Measurements from ENCODE around the gene RITA1.

RITA1 gene

GRCh38 chr12:113232840-113233585 is 47.5 kb downstream of the RITA1 start:
- Mint-ChIP-seq H3K9me3 (no peaks in the 10 kb centered on the region), H3K27ac (peak overlapping the region; percentile 82), H3K27me3 (no peaks in the 10 kb centered on the region), H3K4me3 (peak overlapping the region; percentile 66), H3K4me1 (ENCODE audit: low read depth) (peaks cover 71% of the 10 kb centered on the region), H3K36me3 (ENCODE audit: low read depth) (peaks cover 50% of the 10 kb centered on the region)

- H3K4me1 Mint-ChIP-seq (ENCODE audit: low read depth), result peaks cover 66% of the 10 kb centered on the region
- H3K27me3 Mint-ChIP-seq, result no peaks in the 10 kb centered on the region
- peaks cover 42% of the 10 kb centered on the region for H3K36me3 Mint-ChIP-seq (ENCODE audit: low read depth)
- H3K9me3 Mint-ChIP-seq, result no peaks in the 10 kb centered on the region
- no peak overlapping the region for H3K4me3 Mint-ChIP-seq
- no peak overlapping the region for H3K27ac Mint-ChIP-seq
Measured at GRCh38 chr12:113233967-113234366, 48.4 kb downstream of the RITA1 start.

GRCh38 chr12:113234483-113234882 is 49.0 kb downstream of the RITA1 start:
- Mint-ChIP-seq H3K36me3 (ENCODE audit: low read depth) (peaks cover 46% of the 10 kb centered on the region), H3K9me3 (no peaks in the 10 kb centered on the region), H3K4me1 (ENCODE audit: low read depth) (peaks cover 65% of the 10 kb centered on the region), H3K4me3 (no peak overlapping the region), H3K27me3 (no peaks in the 10 kb centered on the region), H3K27ac (no peak overlapping the region)

DNA sequence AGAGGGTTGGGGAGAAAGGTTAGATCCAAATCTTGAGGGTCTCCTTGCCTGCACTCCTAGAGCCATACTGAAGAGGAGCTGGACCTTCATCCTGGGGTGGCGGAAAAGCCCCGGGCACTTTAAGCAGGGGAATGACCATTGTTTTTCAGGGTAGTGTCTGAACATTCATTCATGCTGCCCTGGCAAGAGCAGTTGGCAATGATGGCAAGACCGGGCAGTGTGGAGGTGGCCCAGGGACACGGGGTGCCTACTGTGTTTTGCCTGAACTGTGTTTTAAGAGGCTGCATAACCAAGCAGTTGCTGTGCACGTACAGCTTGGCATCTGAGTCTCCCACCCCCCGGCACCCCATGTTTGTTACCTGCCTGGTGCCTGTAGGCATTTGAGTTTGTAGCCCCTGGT is 50.5 kb downstream of the RITA1 start:
- Mint-ChIP-seq H3K9me3 (no peaks in the 10 kb centered on the region), H3K4me3 (no peak overlapping the region), H3K36me3 (ENCODE audit: low read depth) (peaks cover 41% of the 10 kb centered on the region), H3K27ac (peak overlapping the region; percentile 0), H3K27me3 (no peaks in the 10 kb centered on the region), H3K4me1 (ENCODE audit: low read depth) (peaks cover 57% of the 10 kb centered on the region)

- H3K36me3 Mint-ChIP-seq (ENCODE audit: low read depth), result peaks cover 39% of the 10 kb centered on the region
- H3K9me3 Mint-ChIP-seq, result no peaks in the 10 kb centered on the region
- H3K27ac Mint-ChIP-seq, result no peak overlapping the region
- no peaks in the 10 kb centered on the region for H3K27me3 Mint-ChIP-seq
- no peak overlapping the region for H3K4me3 Mint-ChIP-seq
- H3K4me1 Mint-ChIP-seq (ENCODE audit: low read depth), result peaks cover 50% of the 10 kb centered on the region
Measured at GRCh38 chr12:113236539-113237399, 51.2 kb downstream of the RITA1 start.

- no peaks in the 10 kb centered on the region for H3K9me3 Mint-ChIP-seq
- peaks cover 41% of the 10 kb centered on the region for H3K4me1 Mint-ChIP-seq (ENCODE audit: low read depth)
- no peak overlapping the region for H3K27ac Mint-ChIP-seq
- H3K27me3 Mint-ChIP-seq, result no peaks in the 10 kb centered on the region
- H3K36me3 Mint-ChIP-seq (ENCODE audit: low read depth), result peaks cover 40% of the 10 kb centered on the region
- H3K4me3 Mint-ChIP-seq, result no peak overlapping the region
Measured at GRCh38 chr12:113237748-113238147, 52.2 kb downstream of the RITA1 start.

- peaks cover 35% of the 10 kb centered on the region for H3K4me1 Mint-ChIP-seq (ENCODE audit: low read depth)
- no peak overlapping the region for H3K4me3 Mint-ChIP-seq
- no peaks in the 10 kb centered on the region for H3K27me3 Mint-ChIP-seq
- H3K36me3 Mint-ChIP-seq (ENCODE audit: low read depth), result peaks cover 37% of the 10 kb centered on the region
- H3K27ac Mint-ChIP-seq, result no peak overlapping the region
- H3K9me3 Mint-ChIP-seq, result no peaks in the 10 kb centered on the region
Measured at GRCh38 chr12:113238309-113238708, 52.8 kb downstream of the RITA1 start.

DNA sequence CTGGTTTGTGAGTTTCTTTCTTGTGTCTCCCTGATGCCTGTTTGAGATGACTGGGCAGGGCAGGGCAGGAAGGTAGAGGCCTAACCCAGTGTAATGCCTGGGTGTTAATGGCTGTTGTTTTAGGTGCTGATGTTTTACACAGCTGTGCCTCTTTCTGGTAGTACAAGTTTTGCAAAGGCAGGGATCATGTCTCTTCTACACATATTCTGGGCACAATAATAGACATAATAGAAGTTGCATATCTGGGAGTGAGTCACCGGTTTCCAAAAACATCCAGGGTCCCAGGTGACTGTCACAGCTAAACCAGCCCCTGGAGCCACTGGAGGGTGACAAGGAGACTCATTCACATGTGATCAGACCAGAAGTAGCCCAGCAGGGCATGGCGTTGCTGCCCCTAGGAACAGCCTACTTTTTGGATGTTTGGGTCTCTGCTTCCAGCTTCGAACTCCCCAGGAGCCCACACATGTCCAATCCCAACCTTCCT is 53.8 kb downstream of the RITA1 start:
- Mint-ChIP-seq H3K27ac (no peak overlapping the region), H3K27me3 (no peaks in the 10 kb centered on the region), H3K4me1 (ENCODE audit: low read depth) (peaks cover 25% of the 10 kb centered on the region), H3K9me3 (no peaks in the 10 kb centered on the region), H3K36me3 (ENCODE audit: low read depth) (peaks cover 38% of the 10 kb centered on the region), H3K4me3 (no peak overlapping the region)

GRCh38 chr12:113239811-113240331 is 54.4 kb downstream of the RITA1 start:
- peaks cover 42% of the 10 kb centered on the region for H3K36me3 Mint-ChIP-seq (ENCODE audit: low read depth)
- no peaks in the 10 kb centered on the region for H3K27me3 Mint-ChIP-seq
- H3K27ac Mint-ChIP-seq, result no peak overlapping the region
- no peaks in the 10 kb centered on the region for H3K9me3 Mint-ChIP-seq
- peaks cover 25% of the 10 kb centered on the region for H3K4me1 Mint-ChIP-seq (ENCODE audit: low read depth)
- no peak overlapping the region for H3K4me3 Mint-ChIP-seq

DNA sequence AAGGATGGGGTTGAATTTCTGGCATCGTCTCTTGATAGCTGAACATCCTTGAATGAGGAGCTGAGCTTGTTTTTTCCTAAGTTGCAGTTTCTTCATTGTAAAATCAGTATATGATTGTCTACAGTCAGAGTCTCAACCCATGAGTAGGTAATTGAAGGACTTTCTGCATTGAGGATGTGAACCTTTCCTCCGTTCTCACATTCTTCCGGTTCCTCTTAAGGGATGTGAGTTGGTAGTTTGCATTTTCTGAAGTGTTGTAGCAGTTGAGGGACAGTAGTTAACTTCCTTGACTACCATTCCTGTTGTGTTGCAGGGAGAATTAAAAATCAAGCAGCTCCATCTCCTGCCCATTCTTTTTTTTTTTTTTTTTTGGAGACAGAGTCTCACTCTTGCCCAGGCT is 54.9 kb downstream of the RITA1 start:
- Mint-ChIP-seq H3K4me3 (no peak overlapping the region), H3K27ac (no peak overlapping the region), H3K4me1 (ENCODE audit: low read depth) (peaks cover 25% of the 10 kb centered on the region), H3K9me3 (no peaks in the 10 kb centered on the region), H3K36me3 (ENCODE audit: low read depth) (peaks cover 44% of the 10 kb centered on the region), H3K27me3 (no peaks in the 10 kb centered on the region)

- Mint-ChIP-seq H3K4me3 (no peak overlapping the region), H3K36me3 (ENCODE audit: low read depth) (peaks cover 39% of the 10 kb centered on the region)
Measured at GRCh38 chr12:113241191-113242025, 55.9 kb downstream of the RITA1 start.

More at GRCh38 chr12:113241191-113242025, 55.9 kb downstream of the RITA1 start:
- Mint-ChIP-seq H3K4me1 (ENCODE audit: low read depth) (peaks cover 15% of the 10 kb centered on the region), H3K27ac (no peak overlapping the region), H3K9me3 (no peaks in the 10 kb centered on the region), H3K27me3 (no peaks in the 10 kb centered on the region)
